WTC11 (cell line): ENCODE results near the gene SAG.

ENCODE experiments used
- ATF6 ChIP-seq: sonication (generic); formaldehyde crosslinking; IDR thresholded peaks from 2 replicates; pipeline ENCODE4 v1.8.1; 2023; ENCODE audit warnings: mild to moderate bottlenecking, missing genetic modification reagents
- CREB1 ChIP-seq: sonication (generic); formaldehyde crosslinking; IDR thresholded peaks from 2 replicates; pipeline ENCODE4 v1.8.0; 2023; ENCODE audit warnings: mild to moderate bottlenecking, missing genetic modification reagents
- CTCF ChIP-seq: fragments of 200-600 bp; IDR thresholded peaks from 2 replicates; pipeline ENCODE4 v1.8.0; 2022; ENCODE audit warnings: antibody characterized with exemption
- ELF4 ChIP-seq: sonication (generic); formaldehyde crosslinking; IDR thresholded peaks from 2 replicates; pipeline ENCODE4 v1.8.1; 2022; ENCODE audit warnings: low read depth, mild to moderate bottlenecking, moderate library complexity, missing genetic modification reagents
- FOXP4 ChIP-seq: sonication (generic); formaldehyde crosslinking; IDR thresholded peaks from 2 replicates; pipeline ENCODE4 v1.8.0; 2022; ENCODE audit warnings: mild to moderate bottlenecking, missing genetic modification reagents
- HMGXB4 ChIP-seq: sonication (generic); formaldehyde crosslinking; IDR thresholded peaks from 2 replicates; pipeline ENCODE4 v1.8.1; 2023; ENCODE audit warnings: mild to moderate bottlenecking, moderate library complexity, missing genetic modification reagents
- JUN ChIP-seq: sonication (generic); formaldehyde crosslinking; IDR thresholded peaks from 2 replicates; pipeline ENCODE4 v1.8.0; 2023; ENCODE audit warnings: mild to moderate bottlenecking, missing genetic modification reagents
- NFYB ChIP-seq: sonication (generic); formaldehyde crosslinking; conservative IDR thresholded peaks from 2 replicates; pipeline ENCODE4 v1.8.0; 2022; ENCODE audit warnings: low read depth, missing genetic modification reagents
- TEAD1 ChIP-seq: sonication (generic); formaldehyde crosslinking; IDR thresholded peaks from 2 replicates; pipeline ENCODE4 v1.8.0; 2022; ENCODE audit warnings: mild to moderate bottlenecking, missing genetic modification reagents
- TP53 ChIP-seq: sonication (generic); formaldehyde crosslinking; IDR thresholded peaks from 2 replicates; pipeline ENCODE4 v1.8.1; 2023; ENCODE audit warnings: mild to moderate bottlenecking, missing genetic modification reagents
- ZBTB21 ChIP-seq: sonication (generic); formaldehyde crosslinking; IDR thresholded peaks from 2 replicates; pipeline ENCODE4 v1.8.1; 2023; ENCODE audit warnings: mild to moderate bottlenecking, missing genetic modification reagents, borderline replicate concordance
- ZNF219 ChIP-seq: sonication (generic); formaldehyde crosslinking; IDR thresholded peaks from 2 replicates; pipeline ENCODE4 v1.8.0; 2023; ENCODE audit warnings: missing genetic modification reagents, mild to moderate bottlenecking, borderline replicate concordance
- ZNF512 ChIP-seq: sonication (generic); formaldehyde crosslinking; IDR thresholded peaks from 2 replicates; pipeline ENCODE4 v1.8.1; 2022; ENCODE audit warnings: missing genetic modification reagents, borderline replicate concordance

GRCh38 chr2:233355916-233356315 is 48.3 kb downstream of the SAG start:
- TF ChIP-seq CTCF, result no peak
- TF ChIP-seq TP53 (CRISPR knock-in tag), result no peak
- no peak for TF ChIP-seq ZNF512 (CRISPR knock-in tag)
- TF ChIP-seq HMGXB4 (CRISPR knock-in tag), result no peak
- no peak for TF ChIP-seq FOXP4
- TF ChIP-seq ELF4 (CRISPR knock-in tag), result no peak
- TF ChIP-seq NFYB (CRISPR knock-in tag), result no peak
- TF ChIP-seq ZNF219 (CRISPR knock-in tag), result no peak
- TF ChIP-seq ATF6 (CRISPR knock-in tag), result no peak
- no peak for TF ChIP-seq ZBTB21 (CRISPR knock-in tag)
- TF ChIP-seq TEAD1 (CRISPR knock-in tag), result no peak
- TF ChIP-seq CREB1 (CRISPR knock-in tag), result no peak
- TF ChIP-seq JUN (CRISPR knock-in tag), result no peak
